DND-41 (cell line): ENCODE results near the gene NRG3.

Experiments
- ATAC-seq: fragments of 200-7000 bp; cut with Tn5 transposase; 3 replicates; pipeline ENCODE4 v1.9.1; 2021; ENCODE audit warnings: low read depth; ENCODE audit not compliant: insufficient read depth
- DNase-seq: peaks from one replicate; pipeline ENCODE4 v3.0.0-alpha.2; 2020
- H2AFZ ChIP-seq: 2 replicates; pipeline ENCODE4 v1.6.0; 2012; ENCODE audit warnings: low read depth, low read length
- H3K27ac ChIP-seq: 2 replicates; pipeline ENCODE4 v1.5.1; 2012; ENCODE audit warnings: low read length, inconsistent platforms
- H3K27me3 ChIP-seq: fragments of 200-600 bp; sonication (generic); 2 replicates; pipeline ENCODE4 v1.6.0; 2012; ENCODE audit warnings: low read length, mild to moderate bottlenecking, inconsistent platforms; ENCODE audit not compliant: insufficient read depth, poor library complexity
- H3K36me3 ChIP-seq: 2 replicates; pipeline ENCODE4 v1.5.1; 2012; ENCODE audit warnings: low read length, inconsistent platforms; ENCODE audit not compliant: insufficient read depth
- H3K4me1 ChIP-seq: 2 replicates; pipeline ENCODE4 v1.5.1; 2012; ENCODE audit warnings: mild to moderate bottlenecking, low read length; ENCODE audit not compliant: insufficient read depth
- H3K4me2 ChIP-seq: 2 replicates; pipeline ENCODE4 v1.6.0; 2012; ENCODE audit warnings: mild to moderate bottlenecking, moderate library complexity, low read length, inconsistent platforms; ENCODE audit not compliant: insufficient read depth
- H3K4me3 ChIP-seq, 2 experiments: fragments of 200-600 bp in 1 of 2; shearing (Covaris generic) in 1 of 2; 2 replicates each; pipeline ENCODE4 v1.5.1; 2012 to 2016; ENCODE audit warnings: inconsistent platforms in 2 of 2, low read length in 2 of 2, mild to moderate bottlenecking in 2 of 2, low read depth in 1 of 2, moderate library complexity in 1 of 2
- H3K79me2 ChIP-seq: 2 replicates; pipeline ENCODE4 v1.6.0; 2012; ENCODE audit warnings: low read length, inconsistent platforms; ENCODE audit not compliant: insufficient read depth
- H3K9ac ChIP-seq: 2 replicates; pipeline ENCODE4 v1.6.0; 2012; ENCODE audit warnings: low read depth, mild to moderate bottlenecking, inconsistent platforms, low read length, moderate library complexity
- H3K9me3 ChIP-seq: 2 replicates; pipeline ENCODE4 v1.5.1; 2012; ENCODE audit warnings: low read length, moderate library complexity, mild to moderate bottlenecking, inconsistent platforms; ENCODE audit not compliant: insufficient read depth, severe bottlenecking
- H4K20me1 ChIP-seq: 2 replicates; pipeline ENCODE4 v1.6.0; 2012; ENCODE audit warnings: low read length; ENCODE audit not compliant: insufficient read depth
- CTCF ChIP-seq: IDR thresholded peaks from 2 replicates; pipeline ENCODE4 v1.5.1; 2012; ENCODE audit warnings: borderline replicate concordance, low read length, moderate library complexity, mild to moderate bottlenecking; ENCODE audit not compliant: poor library complexity, severe bottlenecking; ENCODE audit errors: extremely low read depth
- EZH2 ChIP-seq: IDR thresholded peaks from 3 replicates; pipeline ENCODE4 v1.6.1; 2012; ENCODE audit warnings: borderline replicate concordance, low read depth, mild to moderate bottlenecking, moderate library complexity, low read length, inconsistent platforms; ENCODE audit not compliant: severe bottlenecking

The NRG3 gene

GRCh38 chr10:82160307-82160706, 285.3 kb downstream of the NRG3 start:
- Histone ChIP-seq H3K9me3 (no peaks in the 10 kb centered on the region), H3K4me2 (no peak overlapping the region), H3K27me3 (no peaks in the 10 kb centered on the region), H3K4me1 (no peaks in the 10 kb centered on the region), H3K79me2 (no peaks in the 10 kb centered on the region), H3K36me3 (no peaks in the 10 kb centered on the region), H3K9ac (no peak overlapping the region), H4K20me1 (no peaks in the 10 kb centered on the region), H2AFZ (no peak overlapping the region), H3K4me3 (no peak overlapping the region), H3K27ac (no peak overlapping the region)
- no peak for DNase-seq
- TF ChIP-seq EZH2 (no peak), CTCF (no peak)
- no peak for ATAC-seq

GRCh38 chr10:82161264-82161663, 286.3 kb downstream of the NRG3 start:
- H3K79me2 ChIP-seq: no peaks in the 10 kb centered on the region
- H3K4me1 ChIP-seq: no peaks in the 10 kb centered on the region
- H2AFZ ChIP-seq: no peak overlapping the region
- H3K36me3 ChIP-seq: no peaks in the 10 kb centered on the region
- H3K4me2 ChIP-seq: no peak overlapping the region
- H3K27ac ChIP-seq: no peak overlapping the region
- no peaks in the 10 kb centered on the region for H4K20me1 ChIP-seq
- DNase-seq (no peak), ATAC-seq (no peak)
- no peaks in the 10 kb centered on the region for H3K9me3 ChIP-seq
- no peak for TF ChIP-seq EZH2
- no peak for TF ChIP-seq CTCF
- H3K9ac ChIP-seq: no peak overlapping the region
- no peaks in the 10 kb centered on the region for H3K27me3 ChIP-seq
- H3K4me3 ChIP-seq: no peak overlapping the region

GRCh38 chr10:82162549-82163195, 287.7 kb downstream of the NRG3 start:
- Histone ChIP-seq H3K4me1 (no peaks in the 10 kb centered on the region), H4K20me1 (no peaks in the 10 kb centered on the region), H3K79me2 (no peaks in the 10 kb centered on the region), H3K9ac (no peak overlapping the region), H2AFZ (no peak overlapping the region), H3K9me3 (no peaks in the 10 kb centered on the region), H3K4me2 (no peak overlapping the region), H3K27me3 (no peaks in the 10 kb centered on the region), H3K36me3 (no peaks in the 10 kb centered on the region), H3K4me3 (no peak overlapping the region), H3K27ac (no peak overlapping the region)
- TF ChIP-seq EZH2 (no peak), CTCF (no peak)
- no peak for DNase-seq
- ATAC-seq: no peak

- H3K4me3 ChIP-seq: no peak overlapping the region
- DNase-seq (no peak), ATAC-seq (no peak)
- no peaks in the 10 kb centered on the region for H3K27me3 ChIP-seq
- no peaks in the 10 kb centered on the region for H4K20me1 ChIP-seq
- H3K9me3 ChIP-seq: no peaks in the 10 kb centered on the region
- H3K4me1 ChIP-seq: no peaks in the 10 kb centered on the region
- H3K4me2 ChIP-seq: no peak overlapping the region
- no peaks in the 10 kb centered on the region for H3K79me2 ChIP-seq
- H3K9ac ChIP-seq: no peak overlapping the region
- H3K36me3 ChIP-seq: no peaks in the 10 kb centered on the region
- no peak overlapping the region for H2AFZ ChIP-seq
- H3K27ac ChIP-seq: no peak overlapping the region
- TF ChIP-seq EZH2 (no peak), CTCF (no peak)
These were observed 296.9 kb downstream of the NRG3 start for GRCh38 chr10:82171899-82172298.
